ENCODE measurements around the gene PREX1.

DNA sequence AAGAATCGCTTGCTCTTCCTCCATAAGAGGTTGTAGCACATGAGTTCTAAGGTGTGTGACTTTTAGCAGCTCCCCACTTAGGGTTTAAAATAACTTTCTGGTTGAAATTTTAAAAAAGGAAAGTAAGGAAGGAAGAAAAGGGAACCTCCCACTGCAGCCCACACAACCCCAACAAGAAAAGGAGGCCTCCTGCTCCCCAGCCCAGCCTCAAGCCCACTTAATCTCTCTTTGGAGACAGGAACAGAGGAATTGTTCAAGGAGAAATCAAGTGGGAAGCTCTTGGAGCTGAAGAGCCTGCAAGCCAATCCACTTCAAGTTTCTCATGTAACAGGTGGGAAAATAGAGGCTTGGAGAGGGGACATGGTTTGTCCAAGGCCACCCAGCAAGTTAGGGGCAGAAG lies 39.1 kb upstream of the PREX1 start:
- TF ChIP-seq CTCF (optimal IDR thresholded peaks at IDR 0.05 in 1 of 3, IDR thresholded peaks at IDR 0.05 in 1 of 3, conservative IDR thresholded peaks at IDR 0.05 in 1 of 3; ENCODE audit: extremely low read depth in 1 of 3, insufficient read depth in 2 of 3, low read length in 3 of 3) (no peak), EZH2 (IDR thresholded peaks at IDR 0.05; ENCODE audit: low read length) (no peak)
